ENCODE measurements around the gene DOC2A. TPM values are rescaled to one million over a fixed set of nuclear protein-coding genes. Genes with fewer than 3 reads are reported as not detected.

Gene DOC2A
- total and polyA plus RNA-seq, 4 donors = 7.6 to 61.6 (median 37.6) TPM

GRCh38 chr16:29975134-29975538 lies 35.7 kb downstream of the DOC2A start:
- H3K27me3 ChIP-seq (ENCODE audit: control insufficient read depth, insufficient read depth, low read length) = no peaks in the 10 kb centered on the region
- H3K4me1 ChIP-seq (ENCODE audit: control insufficient read depth, insufficient read depth, low read length) = peaks cover 37% of the 10 kb centered on the region
- H3K36me3 ChIP-seq (ENCODE audit: control insufficient read depth, insufficient read depth, low read length) = peaks cover 42% of the 10 kb centered on the region
- no peak overlapping the region for H3K27ac ChIP-seq (ENCODE audit: low read depth, low read length)
- no peak for DNase-seq (ENCODE audit: low read depth in 4 of 6, low spot score in 6 of 6)
- WGBS (ENCODE audit: insufficient coverage) = 69% methylated on average over 4 of the region's 5 CpGs
- H3K9me3 ChIP-seq (ENCODE audit: control insufficient read depth, insufficient read depth, low read length) = no peaks in the 10 kb centered on the region
- H3K4me3 ChIP-seq (ENCODE audit: low read depth, low read length) = peak overlapping the region; percentile 98

GRCh38 chr16:29974291-29975133 lies 36.3 kb downstream of the DOC2A start:
- Histone ChIP-seq H3K36me3 (ENCODE audit: control insufficient read depth, insufficient read depth, low read length) (peaks cover 42% of the 10 kb centered on the region), H3K9me3 (ENCODE audit: control insufficient read depth, insufficient read depth, low read length) (no peaks in the 10 kb centered on the region), H3K27me3 (ENCODE audit: control insufficient read depth, insufficient read depth, low read length) (no peaks in the 10 kb centered on the region), H3K4me3 (ENCODE audit: low read depth, low read length) (peak overlapping the region; percentile 98), H3K4me1 (ENCODE audit: control insufficient read depth, insufficient read depth, low read length) (peaks cover 37% of the 10 kb centered on the region), H3K27ac (ENCODE audit: low read depth, low read length) (peak overlapping the region; percentile 96)
- peak in 2 of 6 donors; percentile 24 to 30 for DNase-seq (ENCODE audit: low read depth in 4 of 6, low spot score in 6 of 6)
- WGBS (ENCODE audit: insufficient coverage) = 1% methylated on average over 20 of the region's 31 CpGs

GRCh38 chr16:29973384-29974246 lies 37.2 kb downstream of the DOC2A start, which contains the start of gene TAOK2:
TAOK2 (plus strand) TSS chr16:29973868; CDS start chr16:29977773, 3,905 bp downstream.
- Histone ChIP-seq H3K27ac (ENCODE audit: low read depth, low read length) (peak within 1 kb of the TSS; percentile 96), H3K27me3 (ENCODE audit: control insufficient read depth, insufficient read depth, low read length) (no peaks in the 10 kb centered on the region), H3K9me3 (ENCODE audit: control insufficient read depth, insufficient read depth, low read length) (no peaks in the 10 kb centered on the region), H3K4me3 (ENCODE audit: low read depth, low read length) (peak within 1 kb of the TSS; percentile 98), H3K36me3 (ENCODE audit: control insufficient read depth, insufficient read depth, low read length) (peaks cover 42% of the 10 kb centered on the region), H3K4me1 (ENCODE audit: control insufficient read depth, insufficient read depth, low read length) (peaks cover 37% of the 10 kb centered on the region)
- WGBS (ENCODE audit: insufficient coverage) = under 1% methylated on average over 72 of the region's 75 CpGs
- DNase-seq (ENCODE audit: low read depth in 4 of 6, low spot score in 6 of 6) = peak; percentile 95 to 100 (median 98)

- no peaks in the 10 kb centered on the region for H3K27me3 ChIP-seq (ENCODE audit: control insufficient read depth, insufficient read depth, low read length)
- peaks cover 36% of the 10 kb centered on the region for H3K4me1 ChIP-seq (ENCODE audit: control insufficient read depth, insufficient read depth, low read length)
- DNase-seq (ENCODE audit: low read depth in 4 of 6, low spot score in 6 of 6) = no peak
- 66% methylated on average over 6 of the region's 6 CpGs for WGBS (ENCODE audit: insufficient coverage)
- H3K27ac ChIP-seq (ENCODE audit: low read depth, low read length) = peak overlapping the region; percentile 52
- peaks cover 38% of the 10 kb centered on the region for H3K36me3 ChIP-seq (ENCODE audit: control insufficient read depth, insufficient read depth, low read length)
- H3K4me3 ChIP-seq (ENCODE audit: low read depth, low read length) = no peak overlapping the region
- H3K9me3 ChIP-seq (ENCODE audit: control insufficient read depth, insufficient read depth, low read length) = no peaks in the 10 kb centered on the region
Observed at GRCh38 chr16:29972992-29973383, 37.8 kb downstream of the DOC2A start.

GRCh38 chr16:29972500-29972899 lies 38.3 kb downstream of the DOC2A start:
- 100% methylated on average over 1 of the region's 1 CpG for WGBS (ENCODE audit: insufficient coverage)
- no peak overlapping the region for H3K27ac ChIP-seq (ENCODE audit: low read depth, low read length)
- H3K9me3 ChIP-seq (ENCODE audit: control insufficient read depth, insufficient read depth, low read length) = no peaks in the 10 kb centered on the region
- H3K4me3 ChIP-seq (ENCODE audit: low read depth, low read length) = no peak overlapping the region
- peaks cover 31% of the 10 kb centered on the region for H3K4me1 ChIP-seq (ENCODE audit: control insufficient read depth, insufficient read depth, low read length)
- H3K36me3 ChIP-seq (ENCODE audit: control insufficient read depth, insufficient read depth, low read length) = peaks cover 35% of the 10 kb centered on the region
- no peak for DNase-seq (ENCODE audit: low read depth in 4 of 6, low spot score in 6 of 6)
- no peaks in the 10 kb centered on the region for H3K27me3 ChIP-seq (ENCODE audit: control insufficient read depth, insufficient read depth, low read length)

- Histone ChIP-seq H3K9me3 (ENCODE audit: control insufficient read depth, insufficient read depth, low read length) (no peaks in the 10 kb centered on the region), H3K4me1 (ENCODE audit: control insufficient read depth, insufficient read depth, low read length) (peaks cover 20% of the 10 kb centered on the region), H3K36me3 (ENCODE audit: control insufficient read depth, insufficient read depth, low read length) (peaks cover 30% of the 10 kb centered on the region), H3K27ac (ENCODE audit: low read depth, low read length) (no peak overlapping the region), H3K27me3 (ENCODE audit: control insufficient read depth, insufficient read depth, low read length) (no peaks in the 10 kb centered on the region), H3K4me3 (ENCODE audit: low read depth, low read length) (no peak overlapping the region)
- no peak for DNase-seq (ENCODE audit: low read depth in 4 of 6, low spot score in 6 of 6)
- 96% methylated on average over 6 of the region's 8 CpGs for WGBS (ENCODE audit: insufficient coverage)
Observed at GRCh38 chr16:29971304-29971703, 39.5 kb downstream of the DOC2A start.

GRCh38 chr16:29968205-29968604 lies 42.6 kb downstream of the DOC2A start:
- 89% methylated on average over 2 of the region's 4 CpGs for WGBS (ENCODE audit: insufficient coverage)
- Histone ChIP-seq H3K9me3 (ENCODE audit: control insufficient read depth, insufficient read depth, low read length) (no peaks in the 10 kb centered on the region), H3K27ac (ENCODE audit: low read depth, low read length) (no peak overlapping the region), H3K4me1 (ENCODE audit: control insufficient read depth, insufficient read depth, low read length) (peaks cover 3% of the 10 kb centered on the region), H3K36me3 (ENCODE audit: control insufficient read depth, insufficient read depth, low read length) (peaks cover 30% of the 10 kb centered on the region), H3K27me3 (ENCODE audit: control insufficient read depth, insufficient read depth, low read length) (no peaks in the 10 kb centered on the region), H3K4me3 (ENCODE audit: low read depth, low read length) (no peak overlapping the region)
- no peak for DNase-seq (ENCODE audit: low read depth in 4 of 6, low spot score in 6 of 6)

- Histone ChIP-seq H3K4me1 (ENCODE audit: control insufficient read depth, insufficient read depth, low read length) (peaks cover 17% of the 10 kb centered on the region), H3K27ac (ENCODE audit: low read depth, low read length) (peak overlapping the region; percentile 80), H3K27me3 (ENCODE audit: control insufficient read depth, insufficient read depth, low read length) (no peaks in the 10 kb centered on the region), H3K36me3 (ENCODE audit: control insufficient read depth, insufficient read depth, low read length) (peaks cover 3% of the 10 kb centered on the region), H3K4me3 (ENCODE audit: low read depth, low read length) (peak overlapping the region; percentile 86), H3K9me3 (ENCODE audit: control insufficient read depth, insufficient read depth, low read length) (no peaks in the 10 kb centered on the region)
- DNase-seq (ENCODE audit: low read depth in 4 of 6, low spot score in 6 of 6) = no peak
- WGBS (ENCODE audit: insufficient coverage) = 87% methylated on average over 13 of the region's 14 CpGs
Observed at GRCh38 chr16:29963021-29963743, 47.6 kb downstream of the DOC2A start.

- Histone ChIP-seq H3K9me3 (ENCODE audit: control insufficient read depth, insufficient read depth, low read length) (no peaks in the 10 kb centered on the region), H3K4me3 (ENCODE audit: low read depth, low read length) (peak overlapping the region; percentile 86), H3K27ac (ENCODE audit: low read depth, low read length) (peak overlapping the region; percentile 80), H3K4me1 (ENCODE audit: control insufficient read depth, insufficient read depth, low read length) (peaks cover 17% of the 10 kb centered on the region), H3K27me3 (ENCODE audit: control insufficient read depth, insufficient read depth, low read length) (no peaks in the 10 kb centered on the region), H3K36me3 (ENCODE audit: control insufficient read depth, insufficient read depth, low read length) (no peaks in the 10 kb centered on the region)
- 20% methylated on average over 13 of the region's 18 CpGs for WGBS (ENCODE audit: insufficient coverage)
- DNase-seq (ENCODE audit: low read depth in 4 of 6, low spot score in 6 of 6) = peak in 2 of 6 donors; percentile 10 to 23
Observed at GRCh38 chr16:29962344-29962994, 48.4 kb downstream of the DOC2A start.

All from spinal cord (tissue), 10 donors.